ENCODE measurements around the gene PRPF40B.

The PRPF40B gene

DNA sequence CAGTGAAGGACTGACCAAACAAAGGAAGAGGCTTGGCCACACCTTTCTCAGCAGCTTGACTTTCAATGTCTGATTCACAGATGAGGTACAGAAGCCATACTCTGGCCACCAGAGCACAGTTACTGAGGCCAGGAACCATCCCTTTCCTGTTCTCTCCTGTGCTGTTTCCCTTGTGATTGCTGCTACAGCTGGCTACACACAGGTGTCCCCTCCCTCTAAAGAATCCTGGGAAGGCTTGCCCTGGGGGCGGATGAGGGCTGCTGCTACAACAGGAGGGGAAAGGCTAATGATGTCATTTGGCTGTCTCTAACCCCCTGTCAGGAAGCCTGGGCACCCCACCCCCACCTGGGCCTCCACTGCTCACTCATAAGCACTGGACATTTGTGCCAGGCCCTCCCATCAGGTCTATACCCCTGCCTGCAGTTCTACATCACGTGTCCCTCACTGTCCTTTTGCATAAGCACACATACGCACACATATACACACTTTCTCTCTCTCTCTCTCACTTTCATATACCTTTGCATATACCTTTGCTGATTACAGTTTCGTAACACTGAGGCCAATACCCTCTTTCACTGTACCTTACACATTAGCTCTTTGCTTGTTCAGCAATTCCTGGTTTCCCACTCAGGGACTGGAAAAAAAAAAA, 41.4 kb downstream of the PRPF40B start:
- no peak for DNase-seq (ENCODE audit: insufficient read length, low spot score)
- TF ChIP-seq POLR2AphosphoS5 (IDR thresholded peaks at IDR 0.05; ENCODE audit: low read depth, low read length) (no peak), POU2F2 (IDR thresholded peaks at IDR 0.05; ENCODE audit: low read depth, low read length) (peak; percentile 97), PAX5 (IDR thresholded peaks at IDR 0.05; ENCODE audit: insufficient read depth, low read length, severe bottlenecking) (no peak)
- FAIRE-seq = peak; percentile 94

GRCh38 chr12:49665384-49665783, 42.0 kb downstream of the PRPF40B start:
- no peak for DNase-seq (ENCODE audit: insufficient read length, low spot score)
- TF ChIP-seq SPI1 (IDR thresholded peaks at IDR 0.05; ENCODE audit: low read depth, low read length) (no peak), TAF1 (IDR thresholded peaks at IDR 0.05; ENCODE audit: low read depth, low read length) (no peak), PAX5 (IDR thresholded peaks at IDR 0.05; ENCODE audit: insufficient read depth, low read length, severe bottlenecking) (no peak), POLR2AphosphoS5 (IDR thresholded peaks at IDR 0.05; ENCODE audit: low read depth, low read length) (no peak), POLR2A (IDR thresholded peaks at IDR 0.05; ENCODE audit: low read depth, low read length) (no peak), POU2F2 (IDR thresholded peaks at IDR 0.05; ENCODE audit: low read depth, low read length) (no peak)
- FAIRE-seq = no peak

DNA sequence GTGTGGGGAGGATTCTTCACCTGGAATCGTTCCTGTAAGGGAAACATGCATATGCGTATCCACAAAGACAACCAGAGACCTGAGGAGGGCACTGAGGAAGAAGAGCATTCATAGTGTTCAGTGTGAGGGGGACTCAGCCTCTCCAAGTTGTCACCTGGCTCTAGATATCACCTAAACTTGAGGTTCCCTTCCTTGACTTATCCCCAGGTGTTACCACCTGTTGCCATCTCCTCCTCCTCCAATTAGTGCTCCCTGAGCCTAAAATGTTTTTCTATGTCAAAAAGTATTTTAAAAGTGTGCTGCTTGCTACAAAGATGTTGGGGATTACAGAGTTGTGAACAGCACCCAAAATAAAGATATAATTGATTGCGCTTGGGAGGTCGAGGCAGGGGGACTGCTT, 42.8 kb downstream of the PRPF40B start:
- TF ChIP-seq SPI1 (IDR thresholded peaks at IDR 0.05; ENCODE audit: low read depth, low read length) (no peak), POU2F2 (IDR thresholded peaks at IDR 0.05; ENCODE audit: low read depth, low read length) (no peak), PAX5 (IDR thresholded peaks at IDR 0.05; ENCODE audit: insufficient read depth, low read length, severe bottlenecking) (no peak), POLR2A (IDR thresholded peaks at IDR 0.05; ENCODE audit: low read depth, low read length) (no peak), TAF1 (IDR thresholded peaks at IDR 0.05; ENCODE audit: low read depth, low read length) (no peak), POLR2AphosphoS5 (IDR thresholded peaks at IDR 0.05; ENCODE audit: low read depth, low read length) (no peak)
- DNase-seq (ENCODE audit: insufficient read length, low spot score) = no peak
- no peak for FAIRE-seq

DNA sequence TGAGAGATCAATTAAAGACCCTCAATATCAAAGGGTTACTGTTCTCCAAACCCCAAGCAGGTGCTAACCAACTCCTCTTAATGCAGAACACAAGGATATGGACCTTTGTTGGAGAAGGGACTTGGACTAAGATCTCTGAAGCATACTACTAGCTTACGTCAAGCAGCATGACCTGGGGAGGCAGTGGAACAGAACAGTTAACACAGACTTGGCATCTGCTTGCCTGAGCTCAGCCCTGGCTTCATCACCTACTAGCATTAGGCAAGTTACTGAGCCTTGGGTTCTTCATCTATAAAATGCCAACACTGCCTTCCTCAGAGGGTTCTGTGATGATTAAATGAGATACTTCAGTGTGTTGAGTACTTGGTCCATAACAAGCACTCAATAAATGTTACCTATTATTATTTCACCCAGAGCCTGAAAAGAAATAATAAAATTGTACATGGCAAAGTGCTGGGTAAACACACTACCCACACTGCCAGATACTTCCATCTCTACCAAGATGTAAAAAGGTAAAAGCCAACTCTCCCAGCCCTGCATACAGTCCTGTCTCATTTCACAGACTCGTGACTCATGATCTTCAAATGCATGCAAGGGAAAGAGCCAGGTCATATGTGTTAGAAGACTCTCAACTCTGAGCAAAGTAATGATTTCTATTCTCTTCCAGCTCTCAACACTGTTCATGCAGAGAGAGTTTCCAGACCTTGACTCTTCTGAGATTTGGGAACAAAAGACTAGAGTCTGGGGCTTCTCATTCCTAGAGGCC, 44.1 kb downstream of the PRPF40B start:
- FAIRE-seq = no peak
- TF ChIP-seq PAX5 (IDR thresholded peaks at IDR 0.05; ENCODE audit: insufficient read depth, low read length, severe bottlenecking) = no peak
- no peak for TF ChIP-seq POLR2A (IDR thresholded peaks at IDR 0.05; ENCODE audit: low read depth, low read length)
- no peak for DNase-seq (ENCODE audit: insufficient read length, low spot score)

GRCh38 chr12:49669796-49670195, 46.4 kb downstream of the PRPF40B start:
- DNase-seq (ENCODE audit: insufficient read length, low spot score) (no peak), FAIRE-seq (no peak)
- TF ChIP-seq POU2F2 (IDR thresholded peaks at IDR 0.05; ENCODE audit: low read depth, low read length) (no peak), SPI1 (IDR thresholded peaks at IDR 0.05; ENCODE audit: low read depth, low read length) (no peak), TAF1 (IDR thresholded peaks at IDR 0.05; ENCODE audit: low read depth, low read length) (no peak), POLR2AphosphoS5 (IDR thresholded peaks at IDR 0.05; ENCODE audit: low read depth, low read length) (no peak), PAX5 (IDR thresholded peaks at IDR 0.05; ENCODE audit: insufficient read depth, low read length, severe bottlenecking) (no peak), POLR2A (IDR thresholded peaks at IDR 0.05; ENCODE audit: low read depth, low read length) (no peak)

GRCh38 chr12:49671031-49671765, 47.8 kb downstream of the PRPF40B start:
- DNase-seq (ENCODE audit: insufficient read length, low spot score) (no peak), FAIRE-seq (peak; percentile 76)
- TF ChIP-seq PAX5 (IDR thresholded peaks at IDR 0.05; ENCODE audit: insufficient read depth, low read length, severe bottlenecking) = no peak
- no peak for TF ChIP-seq POLR2AphosphoS5 (IDR thresholded peaks at IDR 0.05; ENCODE audit: low read depth, low read length)
- peak; percentile 69 for TF ChIP-seq SPI1 (IDR thresholded peaks at IDR 0.05; ENCODE audit: low read depth, low read length)
- no peak for TF ChIP-seq POLR2A (IDR thresholded peaks at IDR 0.05; ENCODE audit: low read depth, low read length)

DNA sequence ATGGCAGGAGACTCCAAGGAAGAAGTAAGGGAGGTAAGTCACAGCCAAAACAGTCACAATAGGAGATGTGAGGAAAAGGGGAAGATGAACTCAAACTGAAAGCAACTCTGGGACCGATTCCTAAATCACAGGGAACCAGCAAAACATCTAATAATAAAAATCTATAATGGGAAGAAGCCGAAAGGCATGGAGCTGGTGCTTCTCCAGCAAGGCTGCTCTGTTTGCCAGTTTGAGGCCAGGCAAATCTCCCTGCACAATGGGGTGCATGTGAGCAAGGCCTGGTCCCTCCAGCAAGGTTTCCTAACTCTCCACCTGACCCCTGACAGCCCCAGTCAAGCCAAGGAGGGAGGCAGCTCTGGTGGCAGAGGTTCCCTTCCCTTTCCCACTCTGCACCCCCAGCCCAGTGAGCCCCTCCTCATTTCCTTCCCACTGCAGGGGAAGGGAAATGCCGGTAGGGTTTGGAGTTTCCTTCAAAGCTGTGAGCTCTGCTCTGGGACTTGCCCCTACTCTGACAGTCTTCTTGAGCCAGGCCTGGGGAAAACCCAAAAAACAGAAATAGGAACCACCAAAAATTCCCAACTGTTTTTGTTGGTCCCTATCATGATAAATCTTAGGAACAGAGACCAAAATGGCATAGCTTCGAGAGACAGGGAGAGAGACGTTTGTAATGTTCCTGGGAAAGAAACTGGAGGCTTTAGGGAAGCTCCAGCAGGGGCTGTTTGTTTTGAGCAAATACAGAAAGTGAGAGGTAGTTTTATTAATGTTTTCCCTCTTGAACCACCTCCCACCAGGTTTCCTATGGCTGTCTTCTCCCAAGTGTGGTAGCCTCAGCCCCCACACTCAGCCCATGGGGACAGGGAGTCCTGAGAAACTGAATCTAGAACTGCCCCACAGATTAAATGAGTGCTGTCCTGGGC, 49.2 kb downstream of the PRPF40B start:
- DNase-seq (ENCODE audit: insufficient read length, low spot score) = no peak
- TF ChIP-seq SPI1 (IDR thresholded peaks at IDR 0.05; ENCODE audit: low read depth, low read length) (0 out of 2 replicates have a peak, but pooled peaks have one; percentile 9), TAF1 (IDR thresholded peaks at IDR 0.05; ENCODE audit: low read depth, low read length) (no peak)
- no peak for FAIRE-seq

DNA sequence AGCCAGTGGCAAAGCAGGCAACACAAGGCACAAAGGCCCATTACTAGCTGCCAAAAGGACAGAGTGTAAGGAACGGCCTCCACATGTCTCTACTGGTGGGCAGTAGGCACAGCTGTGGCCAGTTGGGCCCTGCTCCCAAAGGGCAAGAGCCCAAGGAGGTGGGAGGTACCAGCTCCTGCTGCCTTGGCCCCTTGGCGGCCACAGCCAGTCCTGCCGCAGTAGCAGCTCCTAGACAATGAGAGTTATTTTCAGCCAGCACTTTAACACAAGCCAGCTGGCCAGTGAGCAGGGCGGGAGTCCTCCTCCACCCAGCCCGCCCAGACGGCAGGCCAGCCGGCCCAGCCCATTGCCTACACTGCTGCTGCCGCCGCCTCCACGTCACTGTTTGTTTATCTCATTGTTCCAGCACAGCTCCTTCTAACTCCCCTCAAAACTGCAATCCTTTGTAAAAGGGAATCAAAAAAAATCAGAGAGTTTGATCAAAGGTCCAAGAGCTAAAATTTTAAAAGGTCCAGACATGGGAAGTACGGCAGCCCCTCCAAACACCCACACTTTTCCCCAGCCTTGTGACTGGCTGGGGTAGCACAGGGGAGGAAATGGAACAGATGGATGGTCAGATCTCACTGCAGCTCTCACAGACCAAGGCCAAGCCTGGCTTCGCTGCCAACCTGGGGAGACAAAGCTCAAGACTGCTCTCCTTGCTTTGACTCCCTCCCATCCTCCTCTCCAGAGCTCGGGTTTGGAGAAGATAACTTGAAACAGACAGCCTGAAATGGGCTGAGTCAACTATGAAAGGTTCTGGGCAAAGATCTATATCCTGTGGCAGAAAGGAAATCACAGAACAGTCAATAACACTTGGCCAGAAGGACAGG, 50.3 kb downstream of the PRPF40B start:
- FAIRE-seq (no peak), DNase-seq (ENCODE audit: insufficient read length, low spot score) (no peak)
- no peak for TF ChIP-seq TAF1 (IDR thresholded peaks at IDR 0.05; ENCODE audit: low read depth, low read length)
- TF ChIP-seq PAX5 (IDR thresholded peaks at IDR 0.05; ENCODE audit: insufficient read depth, low read length, severe bottlenecking) = no peak
- no peak for TF ChIP-seq SPI1 (IDR thresholded peaks at IDR 0.05; ENCODE audit: low read depth, low read length)

Data from GM12891 (cell line).